GM18517 (cell line): ENCODE measurements around the gene C3orf33.
A peak's percentile ranks its signal among the peaks of the same experiment; 100 is the strongest.
"Not testable (repeated sequence)": the region's sequence is repeated elsewhere in the genome, so short reads cannot be mapped to it uniquely, and the experiment has no call there.

Experiments used
- ATAC-seq: cut with Tn5 transposase; IDR thresholded peaks from one replicate; pipeline ENCODE4 v1.9.1; 2021; ENCODE audit warnings: mild to moderate bottlenecking, moderate library complexity; ENCODE audit not compliant: unreplicated experiment

Gene C3orf33, protein sequence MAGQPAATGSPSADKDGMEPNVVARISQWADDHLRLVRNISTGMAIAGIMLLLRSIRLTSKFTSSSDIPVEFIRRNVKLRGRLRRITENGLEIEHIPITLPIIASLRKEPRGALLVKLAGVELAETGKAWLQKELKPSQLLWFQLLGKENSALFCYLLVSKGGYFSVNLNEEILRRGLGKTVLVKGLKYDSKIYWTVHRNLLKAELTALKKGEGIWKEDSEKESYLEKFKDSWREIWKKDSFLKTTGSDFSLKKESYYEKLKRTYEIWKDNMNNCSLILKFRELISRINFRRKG

GRCh38 chr3:155805802-155806618, at the start of gene C3orf33:
C3orf33 (minus strand) TSS chr3:155806278; CDS start chr3:155806252, 26 bp downstream.
- peak; percentile 87 for ATAC-seq

- peak; percentile 94 for ATAC-seq
These were observed 48.3 kb upstream of the C3orf33 start, which contains the start of gene SLC33A1 for GRCh38 chr3:155854141-155854940. SLC33A1 (minus strand) TSS chr3:155854427; CDS start chr3:155853997, 430 bp downstream.

- peak; percentile 3 for ATAC-seq
These were observed 47.4 kb upstream of the C3orf33 start for GRCh38 chr3:155853214-155854140.

DNA sequence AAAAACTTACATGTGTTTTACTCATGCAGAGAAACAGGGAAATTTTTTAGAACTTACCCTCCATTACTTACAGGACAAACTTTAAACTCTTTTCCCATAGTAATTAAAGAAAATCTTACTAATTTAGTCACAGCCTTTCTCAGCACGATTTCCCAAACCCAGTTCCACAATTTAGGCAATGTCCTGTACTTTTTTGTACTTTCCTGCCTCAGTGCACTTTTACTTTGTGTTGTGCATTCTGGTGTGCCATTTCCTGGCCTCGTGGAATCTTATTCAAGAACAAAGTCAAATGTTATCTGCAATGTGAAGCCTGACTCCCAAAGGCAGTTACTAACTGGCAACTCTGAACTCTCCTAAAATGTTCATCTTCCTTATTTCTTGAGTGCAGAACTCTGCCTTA, 46.3 kb upstream of the C3orf33 start:
- ATAC-seq: no peak

GRCh38 chr3:155849404-155849803, 43.3 kb upstream of the C3orf33 start:
- ATAC-seq: not testable (repeated sequence)

DNA sequence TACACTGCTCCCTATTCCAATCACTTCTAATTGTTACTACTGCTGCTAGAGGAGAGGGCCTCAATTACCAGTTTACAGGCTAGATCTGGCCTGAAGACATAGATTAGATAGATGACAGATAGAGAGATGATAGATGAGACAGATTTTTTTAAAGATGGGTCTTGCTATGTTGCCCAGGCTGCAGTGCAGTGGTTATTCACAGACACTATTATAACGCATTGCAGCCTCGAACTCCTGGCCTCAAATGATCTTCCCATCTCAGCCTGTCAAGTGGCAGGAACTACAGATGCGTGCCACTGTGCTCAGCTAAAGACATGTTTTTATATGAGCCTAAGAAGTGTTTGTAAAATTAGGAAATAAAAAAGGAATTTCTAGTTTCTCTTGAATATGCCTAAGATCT, 41.9 kb upstream of the C3orf33 start:
- no peak for ATAC-seq

DNA sequence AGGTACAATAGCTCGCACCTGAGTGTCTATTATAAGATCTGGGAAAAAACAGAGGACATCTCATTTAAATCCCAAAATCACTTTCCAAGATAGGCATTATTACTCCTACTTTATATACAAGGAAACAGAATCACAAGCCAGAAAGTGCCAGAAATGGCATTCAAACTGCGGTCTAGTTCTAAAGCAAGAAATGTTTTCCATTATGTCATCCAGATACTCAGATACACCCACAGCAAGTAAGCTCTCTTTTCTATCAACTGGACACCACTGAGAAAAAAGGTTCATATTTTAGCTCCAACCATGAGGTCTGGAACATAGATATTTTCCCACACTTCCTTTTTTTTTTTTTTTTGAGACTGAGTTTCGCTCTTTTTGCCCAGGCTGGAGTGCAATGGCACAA, 40.0 kb upstream of the C3orf33 start:
- no peak for ATAC-seq

- no peak for ATAC-seq
These were observed 37.5 kb upstream of the C3orf33 start for GRCh38 chr3:155843569-155843968.

DNA sequence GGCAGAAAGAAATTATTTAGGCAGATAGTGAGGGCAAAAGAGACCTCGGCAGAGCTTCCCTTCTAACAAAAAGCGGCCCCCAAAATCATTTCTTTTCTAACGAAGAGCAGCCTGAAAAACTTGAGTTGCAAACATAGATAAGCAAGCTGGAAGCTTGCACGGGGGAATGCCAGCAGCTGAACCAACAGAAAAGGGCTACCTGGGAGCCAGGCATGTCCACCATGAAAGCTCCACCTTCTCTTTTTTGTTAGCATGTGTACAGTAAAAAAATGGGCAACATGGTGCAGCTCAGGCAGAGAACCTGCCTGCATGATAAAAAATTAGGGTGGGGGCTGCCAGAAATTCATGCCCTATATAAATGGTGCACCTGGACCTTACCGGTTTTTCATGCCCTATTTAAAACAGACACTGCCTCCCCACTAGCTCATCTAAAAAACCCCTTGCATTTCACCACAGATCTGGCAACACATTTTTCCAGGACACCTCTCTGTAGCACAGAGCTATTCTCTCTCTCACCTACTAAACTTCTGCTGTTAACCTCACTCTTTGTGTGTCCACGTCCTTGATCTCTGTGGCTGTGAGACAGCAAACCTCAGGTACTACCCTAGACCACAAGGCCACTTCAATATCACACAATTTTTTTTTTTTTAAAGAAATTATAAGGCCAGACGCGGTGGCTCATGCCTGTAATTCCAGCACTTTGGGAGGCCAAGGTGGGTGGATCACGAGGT, 29.4 kb upstream of the C3orf33 start:
- no peak for ATAC-seq

DNA sequence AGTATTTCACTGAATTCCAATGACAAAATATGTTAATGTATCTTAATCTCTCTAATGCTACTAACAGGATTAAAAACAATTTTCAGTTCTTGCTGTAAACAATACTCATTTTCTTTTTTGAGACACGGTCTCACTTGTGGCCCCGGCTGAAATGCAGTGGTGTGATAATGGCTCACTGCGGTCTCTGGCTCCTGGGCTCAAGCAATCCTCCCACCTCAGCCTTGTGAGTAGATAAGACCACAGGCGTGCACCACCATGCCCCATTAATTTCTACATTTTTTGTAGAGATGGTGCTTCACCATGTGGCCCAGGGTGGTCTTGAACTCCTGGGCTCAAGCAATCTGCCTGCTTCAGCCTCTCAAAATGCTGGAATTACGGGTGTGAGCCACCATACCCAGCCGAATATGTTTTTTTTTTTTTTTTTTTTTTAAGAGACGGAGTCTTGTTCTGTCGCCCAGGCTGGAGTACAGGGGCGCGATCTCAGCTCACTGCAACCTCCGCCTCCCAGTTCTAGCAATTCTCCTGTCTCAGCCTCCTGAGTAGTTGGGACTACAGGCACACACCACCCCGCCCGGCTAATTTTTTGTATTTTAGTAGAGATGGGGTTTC, 22.5 kb upstream of the C3orf33 start:
- ATAC-seq: not testable (repeated sequence)

DNA sequence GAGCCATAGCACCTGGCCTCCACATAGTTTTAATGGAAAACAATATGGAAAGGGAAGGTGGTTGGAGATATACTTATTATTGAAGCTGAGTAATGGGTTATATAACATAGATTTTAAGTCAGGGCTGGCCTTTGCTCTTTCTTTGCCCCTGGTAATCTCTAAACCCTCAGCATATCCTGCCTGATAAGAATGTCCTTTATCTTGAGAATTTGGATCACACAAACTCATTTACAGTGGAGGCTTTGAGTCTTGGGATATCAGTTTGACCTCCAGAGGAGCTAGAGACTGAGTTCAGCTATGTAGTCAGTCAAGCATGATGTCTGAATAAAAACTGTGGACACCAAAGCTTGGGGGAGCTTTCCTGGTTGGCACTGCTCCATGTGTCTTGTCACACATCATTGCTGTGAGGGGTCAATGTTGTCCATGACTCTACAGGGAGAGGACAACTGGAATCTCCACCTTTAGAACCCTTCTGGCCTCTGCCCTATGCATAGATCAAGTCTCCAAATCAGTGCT, 9.0 kb upstream of the C3orf33 start:
- no peak for ATAC-seq

- not testable (repeated sequence) for ATAC-seq
These were observed 7.1 kb upstream of the C3orf33 start for GRCh38 chr3:155813224-155813623.

DNA sequence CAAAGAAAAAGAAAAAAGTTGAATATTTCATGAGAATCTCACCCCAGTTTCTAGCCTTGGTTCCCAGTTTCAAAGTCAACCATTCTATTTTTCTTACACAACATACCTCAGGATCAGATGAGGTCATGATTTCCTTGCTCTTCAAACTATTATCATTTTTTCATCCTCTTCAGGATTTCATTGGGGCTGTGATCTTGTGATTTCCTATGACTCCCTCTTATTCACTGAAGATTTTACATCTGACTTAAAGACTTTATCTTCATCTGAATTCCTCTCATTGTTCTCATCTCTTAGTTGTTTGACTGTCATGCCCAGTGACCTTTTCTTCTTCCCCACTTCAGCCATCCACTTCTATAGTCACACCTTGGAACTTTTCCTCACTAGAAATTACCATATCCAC, 3.1 kb upstream of the C3orf33 start:
- ATAC-seq: no peak

GRCh38 chr3:155807823-155808222, 1.7 kb upstream of the C3orf33 start:
- ATAC-seq: no peak

- peak; percentile 40 for ATAC-seq
These were observed 775 bp downstream of the C3orf33 start for GRCh38 chr3:155805204-155805801.

DNA sequence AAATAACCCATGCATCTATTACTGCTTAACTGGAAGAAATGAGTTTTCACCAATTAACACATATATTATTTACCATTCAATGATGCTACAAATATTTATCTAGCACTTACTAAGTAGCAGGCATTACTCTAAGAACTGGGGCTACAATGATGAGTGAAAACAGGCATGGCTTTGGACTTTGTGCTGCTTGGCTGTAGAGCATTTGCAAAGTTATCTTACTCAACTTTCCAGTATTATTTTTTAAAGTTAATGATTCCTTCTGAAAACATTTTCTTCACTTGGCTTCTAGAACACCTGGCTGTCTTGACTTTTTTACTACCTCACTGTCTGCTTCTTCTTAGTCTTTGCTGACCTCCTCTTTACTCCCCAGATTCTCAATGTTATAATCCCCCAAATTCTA, 1.8 kb downstream of the C3orf33 start:
- no peak for ATAC-seq

- ATAC-seq: no peak
These were observed 13.5 kb downstream of the C3orf33 start for GRCh38 chr3:155792532-155792931.

- ATAC-seq: no peak
These were observed 14.9 kb downstream of the C3orf33 start for GRCh38 chr3:155791190-155791589.
